Activated CD8-positive, alpha-beta T cell treated with anti-CD3 and anti-CD28 coated beads, Interleukin-2, amount 10 ng/mL, durations not matched to agents 7 days and 5 days (primary cell): ENCODE data around the gene RBM10. TPM values are rescaled to one million over a fixed set of nuclear protein-coding genes. Genes with fewer than 3 reads are reported as not detected.

Experiments
- ATAC-seq: fragments of 150-1000 bp; cut with Tn5 transposase; one replicate; pipeline ENCODE4 v1.10.0; 2021; ENCODE audit warnings: moderate library complexity
- CTCF ChIA-PET: fragments of 350-600 bp; sonication (Branson Sonifier 250); formaldehyde crosslinking; loops from one replicate; lab custom pipeline; 2021; ENCODE audit warnings: antibody characterized with exemption; lab: Charles Lee
- POLR2A ChIA-PET: fragments of 350-600 bp; sonication (Branson Sonifier 250); formaldehyde crosslinking; loops from one replicate; lab custom pipeline; 2021; ENCODE audit warnings: antibody characterized with exemption; lab: Charles Lee
- DNase-seq: peaks from one replicate; pipeline ENCODE4 v3.0.0-alpha.2; 2020
- H3K27ac Mint-ChIP-seq: one replicate; pipeline ENCODE4 v1.8.0; 2021; ENCODE audit warnings: mild to moderate bottlenecking, mixed read lengths
- H3K27me3 Mint-ChIP-seq: one replicate; pipeline ENCODE4 v1.8.0; 2021; ENCODE audit warnings: low read depth, mixed read lengths
- H3K36me3 Mint-ChIP-seq: one replicate; pipeline ENCODE4 v1.8.0; 2021; ENCODE audit warnings: low read depth, mixed read lengths
- H3K4me1 Mint-ChIP-seq: one replicate; pipeline ENCODE4 v1.8.0; 2021; ENCODE audit warnings: low read depth, mixed read lengths
- H3K4me3 Mint-ChIP-seq: one replicate; pipeline ENCODE4 v1.8.0; 2021; ENCODE audit warnings: mild to moderate bottlenecking, mixed read lengths
- H3K9me3 Mint-ChIP-seq: one replicate; pipeline ENCODE4 v1.8.0; 2022; ENCODE audit warnings: mixed read lengths; ENCODE audit not compliant: insufficient read depth
- total RNA-seq, 2 experiments: library from RNA; stranded (reverse); gene quantifications; one replicate each; pipeline ENCODE4 v1.2.3, GENCODE V29; 2021

RBM10 gene
- total RNA-seq, 2 experiments from 2014 or later: 62.2 to 64.1 TPM

DNA sequence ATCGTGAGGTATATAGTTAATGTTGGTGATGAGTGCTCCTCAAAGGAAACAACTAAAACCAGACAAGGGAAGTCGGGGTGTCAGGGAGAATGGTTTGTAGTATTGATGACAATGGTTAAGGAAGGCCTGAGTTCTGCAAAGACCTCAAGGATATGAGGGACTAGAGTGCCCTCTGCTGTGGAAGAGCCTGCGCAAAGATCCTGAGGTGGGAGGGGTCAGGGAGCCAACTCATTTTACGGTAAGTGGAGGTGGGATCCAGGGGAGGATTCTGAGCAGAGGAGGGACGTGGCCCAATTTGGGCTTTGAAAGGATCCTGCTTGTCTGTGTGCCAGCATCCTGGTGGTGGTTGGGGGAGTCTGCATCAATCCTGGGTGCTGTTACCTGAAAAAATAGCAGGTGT lies 59.9 kb downstream of the RBM10 start:
- Mint-ChIP-seq H3K4me1 (peaks cover 2% of the 10 kb centered on the region), H3K36me3 (peaks cover 49% of the 10 kb centered on the region), H3K27me3 (no peaks in the 10 kb centered on the region), H3K4me3 (no peak overlapping the region), H3K27ac (no peak overlapping the region), H3K9me3 (no peaks in the 10 kb centered on the region)
- DNase-seq: no peak
- ATAC-seq: no peak
- ChIA-PET CTCF (no interaction called here), POLR2A (interaction anchor here (0.7 to 1.8 kb wide), 2 partner anchors 13 to 157 kb away, joined by 3 to 6 read pairs; partner anchors contain the start of gene CDK16)

DNA sequence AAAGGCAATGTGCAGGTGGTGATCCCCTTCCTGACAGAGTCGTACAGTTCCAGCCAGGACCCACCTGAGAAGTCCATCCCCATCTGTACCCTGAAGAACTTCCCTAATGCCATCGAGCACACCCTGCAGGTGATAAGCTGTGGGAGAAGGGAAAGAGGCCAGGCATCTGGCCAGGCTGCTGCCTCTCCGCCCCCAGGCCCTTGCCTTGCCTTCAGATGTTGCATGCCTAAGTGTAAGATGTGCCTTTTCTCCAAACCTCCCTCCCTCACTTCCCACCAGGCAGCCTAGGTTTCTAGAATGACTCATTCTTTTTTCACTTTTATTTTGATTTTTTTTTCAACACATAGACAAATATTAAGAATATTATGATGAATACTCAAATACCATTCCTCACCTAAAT lies 61.3 kb downstream of the RBM10 start:
- H3K4me1 Mint-ChIP-seq: peaks cover 2% of the 10 kb centered on the region
- ATAC-seq (no peak), DNase-seq (no peak)
- ChIA-PET POLR2A (interaction anchor here (1.8 kb wide), 1 partner anchor 11 kb away, joined by 6 read pairs; the partner anchor contains the start of gene CDK16), CTCF (no interaction called here)
- H3K27ac Mint-ChIP-seq: no peak overlapping the region
- H3K9me3 Mint-ChIP-seq: no peaks in the 10 kb centered on the region
- no peak overlapping the region for H3K4me3 Mint-ChIP-seq
- H3K27me3 Mint-ChIP-seq: no peaks in the 10 kb centered on the region
- peaks cover 43% of the 10 kb centered on the region for H3K36me3 Mint-ChIP-seq

DNA sequence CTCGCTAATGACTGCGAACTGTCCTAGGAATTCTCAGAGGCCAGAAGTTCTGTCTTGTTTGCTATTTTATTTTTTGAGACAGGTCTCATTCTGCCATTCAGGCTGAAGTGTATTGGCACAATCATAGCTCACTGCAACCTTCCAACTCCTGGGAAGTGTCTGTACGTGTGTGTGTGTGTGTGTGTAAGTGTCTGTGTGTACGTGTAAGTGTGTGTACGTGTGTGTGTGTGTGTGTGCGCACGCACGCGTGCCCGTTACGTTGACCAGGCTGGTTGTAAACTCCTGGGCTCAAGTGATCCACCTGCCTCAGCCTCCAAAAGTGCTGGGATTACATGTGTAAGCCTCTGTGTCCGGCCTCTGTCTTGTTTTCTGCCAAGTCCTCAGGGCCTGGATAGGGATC lies 63.1 kb downstream of the RBM10 start:
- Mint-ChIP-seq H3K36me3 (peaks cover 46% of the 10 kb centered on the region), H3K27ac (no peak overlapping the region), H3K9me3 (no peaks in the 10 kb centered on the region), H3K4me3 (no peak overlapping the region), H3K27me3 (no peaks in the 10 kb centered on the region), H3K4me1 (peaks cover 2% of the 10 kb centered on the region)
- ATAC-seq (no peak), DNase-seq (no peak)
- ChIA-PET CTCF (no interaction called here), POLR2A (no interaction called here)

DNA sequence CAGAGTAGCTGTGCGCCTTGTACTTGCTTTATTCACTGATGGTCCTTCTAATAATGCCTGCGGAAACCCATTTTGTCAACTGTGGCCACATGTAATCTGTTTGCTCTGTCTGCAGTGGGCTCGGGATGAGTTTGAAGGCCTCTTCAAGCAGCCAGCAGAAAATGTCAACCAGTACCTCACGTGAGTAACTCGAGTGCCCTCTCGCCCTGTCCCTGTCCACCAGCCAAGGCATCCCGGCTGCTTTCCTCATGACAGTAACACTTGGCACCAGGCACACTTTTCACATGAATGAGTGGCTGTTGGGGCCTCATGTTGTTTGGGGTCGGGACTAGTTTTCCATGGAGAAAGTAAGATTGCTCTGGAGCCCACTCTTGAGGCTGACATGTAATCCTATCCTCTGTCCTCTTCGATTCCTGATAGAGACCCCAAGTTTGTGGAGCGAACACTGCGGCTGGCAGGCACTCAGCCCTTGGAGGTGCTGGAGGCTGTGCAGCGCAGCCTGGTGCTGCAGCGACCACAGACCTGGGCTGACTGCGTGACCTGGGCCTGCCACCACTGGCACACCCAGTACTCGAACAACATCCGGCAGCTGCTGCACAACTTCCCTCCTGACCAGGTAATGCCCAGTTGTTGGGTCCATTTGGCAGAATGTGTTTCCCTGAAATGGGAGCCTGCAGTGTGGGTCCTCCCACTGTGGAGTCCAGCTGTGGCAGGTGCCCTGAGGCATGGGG lies 64.7 kb downstream of the RBM10 start:
- Mint-ChIP-seq H3K4me1 (peaks cover 2% of the 10 kb centered on the region), H3K4me3 (no peak overlapping the region), H3K36me3 (peaks cover 52% of the 10 kb centered on the region), H3K27me3 (no peaks in the 10 kb centered on the region), H3K27ac (no peak overlapping the region), H3K9me3 (no peaks in the 10 kb centered on the region)
- DNase-seq: no peak
- no peak for ATAC-seq
- CTCF ChIA-PET: no interaction called here
- POLR2A ChIA-PET: no interaction called here

DNA sequence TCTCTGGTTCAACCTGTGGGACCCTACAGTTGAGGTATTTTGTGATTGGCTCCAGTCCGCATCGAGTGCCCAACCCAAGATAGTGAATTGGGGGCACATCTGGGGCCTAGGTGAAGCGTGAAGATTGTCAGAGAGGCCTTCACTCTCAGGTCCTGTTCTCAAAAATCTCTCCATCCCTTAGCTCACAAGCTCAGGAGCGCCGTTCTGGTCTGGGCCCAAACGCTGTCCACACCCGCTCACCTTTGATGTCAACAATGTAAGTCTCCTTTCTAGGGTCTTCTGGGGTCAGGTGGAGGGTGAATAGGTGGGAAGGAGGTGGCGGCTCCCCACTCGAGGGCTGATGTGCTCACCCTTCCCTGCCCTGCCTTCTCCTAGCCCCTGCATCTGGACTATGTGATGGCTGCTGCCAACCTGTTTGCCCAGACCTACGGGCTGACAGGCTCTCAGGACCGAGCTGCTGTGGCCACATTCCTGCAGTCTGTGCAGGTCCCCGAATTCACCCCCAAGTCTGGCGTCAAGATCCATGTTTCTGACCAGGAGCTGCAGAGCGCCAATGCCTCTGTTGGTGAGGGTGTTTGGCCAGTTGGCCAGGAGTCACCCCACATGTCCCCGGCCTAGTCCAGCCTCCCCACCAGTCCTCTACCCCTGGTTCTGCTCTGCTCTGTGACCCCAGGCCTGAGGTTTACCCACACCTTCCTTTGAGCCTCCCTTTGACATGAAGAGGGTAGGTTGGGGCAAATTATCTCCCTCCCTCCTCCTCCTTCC lies 65.8 kb downstream of the RBM10 start:
- H3K9me3 Mint-ChIP-seq: no peaks in the 10 kb centered on the region

DNA sequence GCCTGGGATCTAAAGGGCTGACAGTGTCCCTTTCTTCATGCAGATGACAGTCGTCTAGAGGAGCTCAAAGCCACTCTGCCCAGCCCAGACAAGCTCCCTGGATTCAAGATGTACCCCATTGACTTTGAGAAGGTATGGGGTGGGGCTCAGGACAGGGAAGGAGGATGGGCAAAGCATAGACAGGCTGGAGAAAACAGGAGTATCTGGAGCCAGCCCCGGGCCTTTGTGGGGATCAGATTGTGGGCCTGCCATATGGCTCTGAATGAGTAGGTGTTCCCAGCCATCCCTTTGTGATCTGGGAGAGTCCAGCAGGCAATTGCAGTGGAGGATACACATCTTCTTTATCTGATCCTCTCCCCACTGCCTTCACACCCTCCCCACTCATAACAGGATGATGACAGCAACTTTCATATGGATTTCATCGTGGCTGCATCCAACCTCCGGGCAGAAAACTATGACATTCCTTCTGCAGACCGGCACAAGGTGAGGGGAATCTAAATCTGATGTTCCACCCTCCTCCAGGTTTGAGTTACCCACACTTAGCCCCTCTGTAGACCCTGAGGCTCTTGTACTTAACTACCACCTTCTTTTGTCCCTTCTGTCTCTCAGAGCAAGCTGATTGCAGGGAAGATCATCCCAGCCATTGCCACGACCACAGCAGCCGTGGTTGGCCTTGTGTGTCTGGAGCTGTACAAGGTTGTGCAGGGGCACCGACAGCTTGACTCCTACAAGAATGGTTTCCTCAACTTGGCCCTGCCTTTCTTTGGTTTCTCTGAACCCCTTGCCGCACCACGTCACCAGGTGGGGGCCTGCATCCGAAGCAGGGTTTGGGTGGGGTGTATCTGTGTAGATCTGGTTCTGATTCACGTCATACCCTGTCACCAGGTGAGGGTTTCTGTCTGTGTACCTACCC lies 67.6 kb downstream of the RBM10 start:
- Mint-ChIP-seq H3K27ac (no peak overlapping the region), H3K27me3 (no peaks in the 10 kb centered on the region), H3K36me3 (peaks cover 54% of the 10 kb centered on the region), H3K9me3 (no peaks in the 10 kb centered on the region), H3K4me1 (peaks cover 13% of the 10 kb centered on the region), H3K4me3 (no peak overlapping the region)
- CTCF ChIA-PET: no interaction called here
- POLR2A ChIA-PET: no interaction called here
- DNase-seq (no peak), ATAC-seq (no peak)

More for the DNA sequence above, 65.8 kb downstream of the RBM10 start:
- no peak for ATAC-seq
- no peaks in the 10 kb centered on the region for H3K4me1 Mint-ChIP-seq
- H3K4me3 Mint-ChIP-seq: no peak overlapping the region
- CTCF ChIA-PET: no interaction called here
- POLR2A ChIA-PET: interaction anchor here (0.7 kb wide), 1 partner anchor 20 kb away, joined by 3 read pairs; no protein-coding TSS in a partner anchor
- DNase-seq: no peak
- no peak overlapping the region for H3K27ac Mint-ChIP-seq
- H3K36me3 Mint-ChIP-seq: peaks cover 56% of the 10 kb centered on the region
- H3K27me3 Mint-ChIP-seq: no peaks in the 10 kb centered on the region

DNA sequence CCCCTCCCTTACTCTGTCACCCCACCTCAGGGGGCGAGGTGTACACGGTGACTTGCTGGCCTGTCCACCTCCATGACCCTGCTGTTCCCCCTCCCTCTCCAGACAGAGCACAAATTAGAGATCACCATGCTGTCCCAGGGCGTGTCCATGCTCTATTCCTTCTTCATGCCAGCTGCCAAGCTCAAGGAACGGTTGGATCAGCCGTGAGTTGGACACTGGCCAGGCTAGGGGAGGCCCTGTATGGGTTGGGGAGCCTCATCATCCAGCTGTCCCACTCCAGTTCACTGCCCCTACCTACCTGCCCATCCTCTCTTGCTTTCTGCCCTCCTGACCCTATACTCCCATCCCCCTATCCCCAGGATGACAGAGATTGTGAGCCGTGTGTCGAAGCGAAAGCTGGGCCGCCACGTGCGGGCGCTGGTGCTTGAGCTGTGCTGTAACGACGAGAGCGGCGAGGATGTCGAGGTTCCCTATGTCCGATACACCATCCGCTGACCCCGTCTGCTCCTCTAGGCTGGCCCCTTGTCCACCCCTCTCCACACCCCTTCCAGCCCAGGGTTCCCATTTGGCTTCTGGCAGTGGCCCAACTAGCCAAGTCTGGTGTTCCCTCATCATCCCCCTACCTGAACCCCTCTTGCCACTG lies 69.5 kb downstream of the RBM10 start:
- DNase-seq (no peak), ATAC-seq (no peak)
- ChIA-PET CTCF (no interaction called here), POLR2A (no interaction called here)
- Mint-ChIP-seq H3K27me3 (no peaks in the 10 kb centered on the region), H3K9me3 (no peaks in the 10 kb centered on the region), H3K4me1 (peaks cover 16% of the 10 kb centered on the region), H3K27ac (no peak overlapping the region), H3K36me3 (peaks cover 58% of the 10 kb centered on the region), H3K4me3 (no peak overlapping the region)

DNA sequence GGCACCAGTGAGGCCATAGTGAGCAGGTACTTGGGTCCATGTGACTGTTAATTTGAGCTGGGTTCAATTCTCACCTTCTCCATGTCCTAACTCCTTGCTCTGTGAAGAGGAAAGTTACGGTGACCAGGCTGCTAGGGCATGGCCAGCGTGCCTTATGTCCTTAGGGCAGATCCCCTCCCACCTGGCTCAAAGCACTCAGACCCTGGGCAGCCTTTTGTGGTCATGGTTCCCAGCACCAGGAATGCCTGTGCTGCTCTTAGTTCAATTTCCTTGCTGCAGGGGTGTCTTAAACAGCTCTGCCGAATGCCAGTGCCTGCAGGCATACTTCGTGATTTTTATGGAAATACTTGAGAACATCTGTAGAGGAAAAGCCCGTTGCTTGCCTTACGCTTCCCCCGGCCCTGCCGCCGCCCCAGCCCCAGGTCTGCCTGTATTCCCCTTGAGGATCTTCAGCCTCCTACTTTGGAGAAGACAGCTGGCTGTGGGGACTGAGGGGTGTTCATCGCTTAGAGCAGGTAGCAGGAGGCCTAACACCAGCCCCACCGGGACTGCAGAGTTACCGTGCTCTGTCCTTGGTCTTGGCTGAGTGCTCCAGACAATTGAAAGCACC lies 70.4 kb downstream of the RBM10 start:
- CTCF ChIA-PET: interaction anchor here (0.7 kb wide), 1 partner anchor 1814 kb away, joined by 3 read pairs; no protein-coding TSS in a partner anchor
- DNase-seq (no peak), ATAC-seq (no peak)
- H3K9me3 Mint-ChIP-seq: no peaks in the 10 kb centered on the region
- no peaks in the 10 kb centered on the region for H3K27me3 Mint-ChIP-seq
- POLR2A ChIA-PET: no interaction called here
- peaks cover 60% of the 10 kb centered on the region for H3K36me3 Mint-ChIP-seq
- peaks cover 25% of the 10 kb centered on the region for H3K4me1 Mint-ChIP-seq
- H3K4me3 Mint-ChIP-seq: no peak overlapping the region
- no peak overlapping the region for H3K27ac Mint-ChIP-seq

DNA sequence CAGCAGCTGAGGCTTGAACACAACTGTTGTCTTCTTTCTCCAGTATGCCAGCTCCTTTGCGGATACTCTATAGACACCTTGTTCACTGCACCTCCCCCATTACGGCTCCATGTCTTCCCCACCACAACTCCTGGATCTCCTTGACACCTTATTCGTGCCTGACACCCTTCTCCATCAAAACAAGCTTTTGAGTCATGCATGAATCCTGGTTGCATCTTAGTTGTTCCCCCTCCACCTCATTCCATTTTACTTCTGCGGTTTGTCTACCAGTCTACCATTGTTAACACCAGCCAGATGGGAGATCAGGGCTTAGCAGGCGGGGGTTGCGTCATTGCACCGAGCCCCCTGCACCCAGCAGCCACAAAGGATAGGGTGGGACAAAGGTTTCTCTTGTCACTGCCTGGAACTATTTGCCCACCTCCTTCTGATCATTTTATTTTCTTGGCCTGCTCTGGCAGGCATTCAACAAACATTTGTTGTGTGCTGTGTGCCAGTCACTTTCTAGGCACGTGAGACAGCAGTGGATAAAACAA lies 71.4 kb downstream of the RBM10 start:
- no peaks in the 10 kb centered on the region for H3K9me3 Mint-ChIP-seq

DNA sequence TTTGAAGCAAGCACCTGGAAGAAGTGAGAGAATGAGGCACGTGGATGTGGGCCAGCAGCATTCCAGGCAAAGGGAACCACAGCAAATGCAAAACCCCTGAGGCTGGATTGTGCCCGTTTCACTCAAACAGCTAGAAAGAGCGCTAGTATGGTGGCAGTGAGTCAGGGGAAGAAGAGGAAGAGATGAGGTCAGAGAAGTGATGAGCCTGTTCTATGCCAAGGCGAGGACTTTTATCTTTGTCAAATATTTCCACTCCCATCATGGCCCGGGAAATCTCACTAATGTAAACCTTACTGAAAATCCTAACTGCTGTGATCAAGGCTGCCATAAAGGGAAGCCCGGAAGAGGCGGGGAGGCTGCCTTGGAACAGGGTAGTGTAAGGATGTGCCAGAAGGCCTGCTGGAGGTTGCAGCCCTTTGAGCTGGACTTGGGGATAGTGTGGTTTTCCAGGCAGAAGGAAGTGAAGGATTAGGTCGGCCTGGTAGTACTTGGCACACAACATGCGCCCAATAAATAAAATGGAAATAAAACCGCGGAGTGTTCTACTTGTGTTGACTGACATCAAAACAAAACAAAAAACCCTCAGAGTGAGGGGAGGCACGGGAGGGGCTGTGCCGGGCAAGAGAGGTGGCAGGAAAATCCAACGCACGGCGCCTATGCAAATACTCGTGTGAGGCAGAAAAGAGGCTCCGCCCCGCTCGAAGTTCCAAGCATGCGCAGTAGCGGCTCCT lies 72.3 kb downstream of the RBM10 start:
- peak overlapping the region; percentile 85 for H3K4me3 Mint-ChIP-seq
- H3K27ac Mint-ChIP-seq: peak overlapping the region; percentile 99
- H3K36me3 Mint-ChIP-seq: peaks cover 60% of the 10 kb centered on the region
- H3K27me3 Mint-ChIP-seq: no peaks in the 10 kb centered on the region
- no peak for ATAC-seq
- CTCF ChIA-PET: interaction anchor here (1.0 to 2.1 kb wide), 3 partner anchors 23 to 167 kb away, joined by 4 to 10 read pairs (median 5); no protein-coding TSS in a partner anchor
- H3K9me3 Mint-ChIP-seq: no peaks in the 10 kb centered on the region
- POLR2A ChIA-PET: interaction anchor here (0.8 to 4.4 kb wide), 8 partner anchors 12 to 306 kb away, joined by 3 to 42 read pairs (median 4); partner anchors contain the start of genes NDUFB11, RBM10 and USP11
- DNase-seq: no peak
- H3K4me1 Mint-ChIP-seq: peaks cover 39% of the 10 kb centered on the region

More for the DNA sequence above, 71.4 kb downstream of the RBM10 start:
- H3K4me3 Mint-ChIP-seq: peak overlapping the region; percentile 15
- peaks cover 64% of the 10 kb centered on the region for H3K36me3 Mint-ChIP-seq
- ChIA-PET POLR2A (interaction anchor here (0.8 kb wide), 1 partner anchor 74 kb away, joined by 3 read pairs; no protein-coding TSS in a partner anchor), CTCF (interaction anchor here (0.7 to 2.1 kb wide), 3 partner anchors 22 to 1813 kb away, joined by 3 to 10 read pairs (median 4); no protein-coding TSS in a partner anchor)
- no peak for ATAC-seq
- peak overlapping the region; percentile 39 for H3K27ac Mint-ChIP-seq
- H3K27me3 Mint-ChIP-seq: no peaks in the 10 kb centered on the region
- H3K4me1 Mint-ChIP-seq: peaks cover 33% of the 10 kb centered on the region
- no peak for DNase-seq
